CD4-positive, CD25-positive, alpha-beta regulatory T cell (primary cell): ENCODE results near the gene MMEL1. TPM values are rescaled to one million over a fixed set of nuclear protein-coding genes. Genes with fewer than 3 reads are reported as not detected.

Source experiments
- ATAC-seq, 2 donors: fragments of 150-1000 bp; cut with Tn5 transposase; one replicate each; pipeline ENCODE4 v1.10.0; 2021; ENCODE audit warnings: low read depth in 2 of 2, moderate number of reproducible peaks in 2 of 2, moderate library complexity in 1 of 2
- DNase-seq, 3 donors: peaks; one replicate each; pipeline versions ENCODE4 v3.0.0 to v3.0.0-alpha.2; 2012 to 2022; ENCODE audit warnings: mixed read lengths in 1 of 3
- H3K27ac ChIP-seq: one replicate; pipeline ENCODE4 v1.7.0; 2013; ENCODE audit warnings: mild to moderate bottlenecking, low read length; ENCODE audit not compliant: insufficient read depth, poor library complexity, severe bottlenecking
- H3K27me3 ChIP-seq: one replicate; pipeline ENCODE4 v1.7.0; 2013; ENCODE audit warnings: low read length; ENCODE audit not compliant: control insufficient read depth, insufficient read depth
- H3K36me3 ChIP-seq: one replicate; pipeline ENCODE4 v1.7.0; 2013; ENCODE audit warnings: mild to moderate bottlenecking, low read length, moderate library complexity; ENCODE audit not compliant: control insufficient read depth, insufficient read depth
- H3K4me1 ChIP-seq: 2 replicates; pipeline ENCODE4 v1.7.0; 2013; ENCODE audit warnings: mild to moderate bottlenecking, low read length; ENCODE audit not compliant: insufficient read depth, control insufficient read depth, poor library complexity, severe bottlenecking
- H3K4me3 ChIP-seq: one replicate; pipeline ENCODE4 v1.7.0; 2013; ENCODE audit warnings: low read depth, mild to moderate bottlenecking, low read length, moderate library complexity
- H3K9me3 ChIP-seq, 2 experiments: 1 replicate in 1 of 2; 2 replicates in 1 of 2; pipeline ENCODE4 v1.7.0; 2013; ENCODE audit warnings: low read length in 2 of 2, mild to moderate bottlenecking in 1 of 2, moderate library complexity in 1 of 2; ENCODE audit not compliant: control insufficient read depth in 2 of 2
- H3K27ac Mint-ChIP-seq, 3 donors: one replicate each; pipeline ENCODE4 v1.8.0; 2020 to 2022; ENCODE audit warnings: mild to moderate bottlenecking in 3 of 3, mixed read lengths in 3 of 3, moderate library complexity in 2 of 3
- H3K27me3 Mint-ChIP-seq: one replicate; pipeline ENCODE4 v1.8.0; 2022; ENCODE audit warnings: mild to moderate bottlenecking, mixed read lengths
- H3K36me3 Mint-ChIP-seq: one replicate; pipeline ENCODE4 v1.8.0; 2020; ENCODE audit warnings: mixed read lengths
- H3K4me1 Mint-ChIP-seq, 4 donors: one replicate each; pipeline ENCODE4 v1.8.0; 2020 to 2022; ENCODE audit warnings: mixed read lengths in 4 of 4, mild to moderate bottlenecking in 1 of 4
- H3K4me3 Mint-ChIP-seq, 4 donors: one replicate each; pipeline ENCODE4 v1.8.0; 2020 to 2022; ENCODE audit warnings: mild to moderate bottlenecking in 4 of 4, mixed read lengths in 4 of 4, moderate library complexity in 3 of 4
- H3K9me3 Mint-ChIP-seq, 7 donors: one replicate each; pipeline ENCODE4 v1.8.0; 2020 to 2022; ENCODE audit warnings: mixed read lengths in 7 of 7, mild to moderate bottlenecking in 3 of 7, moderate library complexity in 2 of 7
- polyA plus RNA-seq, 4 donors: library from polyadenylated mRNA; unstranded; fragments of 300-500 nt; fragmentation: Illumina TruSeq; gene quantifications; one replicate each; pipeline ENCODE4 v1.2.3, GENCODE V29; 2021
- total RNA-seq: library from RNA; stranded (reverse); gene quantifications from one replicate; pipeline ENCODE4 v1.2.3, GENCODE V29; 2022

The MMEL1 gene
- total and polyA plus RNA-seq, 5 donors from 2014 or later: 0.79 to 18.1 (median 15.2) TPM

DNA sequence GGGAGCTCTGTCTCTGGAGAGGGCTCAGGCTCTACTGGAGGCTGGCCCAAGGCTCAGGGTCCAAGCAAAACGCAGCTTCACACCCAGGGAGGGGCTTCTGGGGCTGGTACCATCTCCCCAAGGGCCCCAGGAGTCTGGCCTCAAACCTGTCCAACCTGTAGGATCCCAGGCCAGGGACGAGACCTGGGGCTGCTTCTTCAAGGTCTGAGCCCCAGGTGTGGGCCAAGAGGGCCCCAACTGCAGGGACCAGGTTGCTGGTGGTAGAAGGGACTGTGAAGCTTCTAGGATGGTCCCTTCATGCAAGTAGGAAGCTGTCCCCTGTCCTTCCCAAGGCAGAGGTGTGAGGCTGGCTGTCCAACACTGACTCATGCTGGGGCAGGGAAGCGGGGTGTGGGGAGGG is 7.8 kb upstream of the MMEL1 start:
- H3K4me3 ChIP-seq: no peak overlapping the region
- no peak for DNase-seq
- Mint-ChIP-seq H3K4me3 (no peak overlapping the region), H3K27ac (no peak overlapping the region), H3K36me3 (no peaks in the 10 kb centered on the region), H3K9me3 (peaks cover 0 to 5% (median 1%) of the 10 kb centered on the region in 7 donors), H3K27me3 (no peaks in the 10 kb centered on the region), H3K4me1 (peaks cover 0 to 16% (median 4%) of the 10 kb centered on the region in 4 donors)
- no peaks in the 10 kb centered on the region for H3K27me3 ChIP-seq
- ATAC-seq: no peak
- no peaks in the 10 kb centered on the region for H3K36me3 ChIP-seq
- peaks cover 22% of the 10 kb centered on the region for H3K4me1 ChIP-seq
- no peaks in the 10 kb centered on the region for H3K9me3 ChIP-seq
- no peak overlapping the region for H3K27ac ChIP-seq

DNA sequence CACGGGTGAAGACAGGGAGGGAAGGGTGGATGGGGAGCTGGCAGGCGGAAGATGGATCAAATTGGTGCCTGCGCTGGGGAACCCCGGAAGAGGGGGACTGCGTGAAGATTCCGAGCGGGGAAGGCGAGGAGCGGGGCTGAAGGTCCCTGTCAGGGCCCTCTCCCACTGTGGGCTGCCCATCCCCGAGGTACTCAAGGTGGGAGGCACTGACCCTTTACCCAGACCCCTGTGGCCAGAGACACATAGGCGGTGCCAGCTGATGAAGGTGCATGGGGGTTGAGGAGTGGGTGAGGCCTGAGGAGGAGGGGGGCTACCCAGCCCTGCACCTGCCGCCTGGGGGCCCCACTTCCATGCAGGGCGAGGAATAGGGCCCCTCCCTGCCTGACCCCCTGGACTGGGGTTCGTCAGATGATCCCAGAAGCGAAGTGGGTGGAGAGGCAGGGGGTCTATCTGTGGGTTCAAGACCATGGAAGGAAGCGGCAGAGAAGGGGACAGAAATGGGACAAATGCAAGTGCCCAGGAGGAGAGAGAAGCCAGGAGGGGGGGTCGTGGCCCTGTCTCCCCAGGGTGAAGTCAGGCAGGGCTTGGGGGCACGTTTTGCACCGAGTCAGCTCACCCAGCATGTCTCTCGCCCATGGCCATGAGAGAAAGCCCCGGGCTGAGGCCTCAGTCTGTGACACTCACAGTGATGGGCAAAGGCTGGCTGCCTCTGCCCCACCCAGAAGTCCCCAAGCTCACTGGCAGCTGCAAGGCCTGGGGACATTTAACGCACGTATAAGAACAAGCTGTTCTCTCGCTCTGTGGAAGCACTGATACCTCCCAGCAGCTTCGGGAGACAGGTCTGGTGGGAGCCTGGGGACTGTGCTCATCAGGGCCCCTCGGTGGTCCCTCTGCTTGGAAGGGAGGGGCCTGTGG is 7.0 kb upstream of the MMEL1 start:
- no peaks in the 10 kb centered on the region for H3K36me3 Mint-ChIP-seq
- peaks cover 0 to 16% (median 4%) of the 10 kb centered on the region in 4 donors for H3K4me1 Mint-ChIP-seq
- Histone ChIP-seq H3K36me3 (no peaks in the 10 kb centered on the region), H3K27me3 (no peaks in the 10 kb centered on the region), H3K4me3 (no peak overlapping the region), H3K27ac (no peak overlapping the region), H3K4me1 (peaks cover 22% of the 10 kb centered on the region), H3K9me3 (no peaks in the 10 kb centered on the region)
- H3K27ac Mint-ChIP-seq: peak overlapping the region in 1 of 3 donors; percentile 66
- peak overlapping the region in 1 of 4 donors; percentile 82 for H3K4me3 Mint-ChIP-seq
- no peaks in the 10 kb centered on the region for H3K27me3 Mint-ChIP-seq
- H3K9me3 Mint-ChIP-seq: peaks cover 0 to 5% (median 1%) of the 10 kb centered on the region in 7 donors
- DNase-seq (no peak), ATAC-seq (no peak)

DNA sequence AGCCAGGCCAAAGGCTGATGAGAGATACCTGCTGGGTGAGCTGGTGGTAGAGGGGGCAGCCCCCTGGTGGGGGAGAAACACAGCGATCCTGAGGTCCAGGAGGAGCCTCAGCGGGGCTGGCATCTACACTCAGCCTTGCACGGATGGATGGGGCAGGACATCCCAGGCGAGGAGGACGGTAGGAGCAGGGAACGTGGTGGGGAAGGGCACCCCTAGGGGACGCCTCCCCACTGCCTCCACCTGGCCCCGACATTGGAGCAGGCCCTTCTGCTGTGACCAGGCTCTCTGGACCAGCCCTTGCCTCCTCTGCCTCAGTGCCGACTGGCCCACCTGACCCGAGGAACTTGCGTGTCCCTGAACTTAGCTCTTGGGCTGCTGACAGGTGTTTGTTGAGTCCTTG is 6.4 kb upstream of the MMEL1 start:
- ATAC-seq (no peak), DNase-seq (no peak)
- Mint-ChIP-seq H3K27me3 (no peaks in the 10 kb centered on the region), H3K36me3 (no peaks in the 10 kb centered on the region), H3K9me3 (peaks cover 0 to 5% (median 1%) of the 10 kb centered on the region in 7 donors), H3K4me3 (peak overlapping the region in 1 of 4 donors; percentile 71), H3K4me1 (peaks cover 0 to 16% (median 4%) of the 10 kb centered on the region in 4 donors), H3K27ac (peak overlapping the region in 2 of 3 donors; percentile 54 to 79)
- peaks cover 22% of the 10 kb centered on the region for H3K4me1 ChIP-seq
- H3K36me3 ChIP-seq: no peaks in the 10 kb centered on the region
- H3K27me3 ChIP-seq: no peaks in the 10 kb centered on the region
- no peaks in the 10 kb centered on the region for H3K9me3 ChIP-seq
- H3K27ac ChIP-seq: no peak overlapping the region
- no peak overlapping the region for H3K4me3 ChIP-seq

- H3K36me3 ChIP-seq: no peaks in the 10 kb centered on the region
- H3K4me3 ChIP-seq: no peak overlapping the region
- ATAC-seq: no peak
- no peak overlapping the region for H3K27ac ChIP-seq
- DNase-seq: no peak
- Mint-ChIP-seq H3K36me3 (no peaks in the 10 kb centered on the region), H3K4me1 (peaks cover 0 to 13% (median 3%) of the 10 kb centered on the region in 4 donors), H3K27ac (peak overlapping the region in 2 of 3 donors; percentile 54 to 79), H3K27me3 (no peaks in the 10 kb centered on the region), H3K9me3 (peaks cover 0 to 5% (median 0%) of the 10 kb centered on the region in 7 donors), H3K4me3 (peak overlapping the region in 2 of 4 donors; percentile 21 to 71)
- no peaks in the 10 kb centered on the region for H3K9me3 ChIP-seq
- peaks cover 20% of the 10 kb centered on the region for H3K4me1 ChIP-seq
- H3K27me3 ChIP-seq: no peaks in the 10 kb centered on the region
Measured at GRCh38 chr1:2638466-2639115, 5.8 kb upstream of the MMEL1 start.

GRCh38 chr1:2637442-2638145 is 4.8 kb upstream of the MMEL1 start:
- DNase-seq (no peak), ATAC-seq (no peak)
- Mint-ChIP-seq H3K27me3 (no peaks in the 10 kb centered on the region), H3K27ac (no peak overlapping the region), H3K4me3 (peak overlapping the region in 1 of 4 donors; percentile 64), H3K4me1 (peaks cover 0 to 8% (median 0%) of the 10 kb centered on the region in 4 donors), H3K36me3 (no peaks in the 10 kb centered on the region), H3K9me3 (peaks cover 0 to 5% (median 0%) of the 10 kb centered on the region in 7 donors)
- Histone ChIP-seq H3K27me3 (no peaks in the 10 kb centered on the region), H3K27ac (no peak overlapping the region), H3K9me3 (no peaks in the 10 kb centered on the region), H3K36me3 (no peaks in the 10 kb centered on the region), H3K4me3 (no peak overlapping the region), H3K4me1 (peaks cover 14% of the 10 kb centered on the region)

- Histone ChIP-seq H3K4me1 (peaks cover 5% of the 10 kb centered on the region), H3K27me3 (no peaks in the 10 kb centered on the region), H3K36me3 (no peaks in the 10 kb centered on the region), H3K27ac (no peak overlapping the region), H3K4me3 (no peak overlapping the region), H3K9me3 (no peaks in the 10 kb centered on the region)
- Mint-ChIP-seq H3K27me3 (peaks cover 6% of the 10 kb centered on the region), H3K4me3 (peak overlapping the region in 2 of 4 donors; percentile 47 to 64), H3K36me3 (no peaks in the 10 kb centered on the region), H3K4me1 (peaks cover 0 to 2% (median 0%) of the 10 kb centered on the region in 4 donors), H3K9me3 (peaks cover 0 to 5% (median 0%) of the 10 kb centered on the region in 7 donors), H3K27ac (peak overlapping the region in 1 of 3 donors; percentile 51)
- DNase-seq: no peak
- ATAC-seq: no peak
Measured at GRCh38 chr1:2636733-2637132, 3.9 kb upstream of the MMEL1 start.

DNA sequence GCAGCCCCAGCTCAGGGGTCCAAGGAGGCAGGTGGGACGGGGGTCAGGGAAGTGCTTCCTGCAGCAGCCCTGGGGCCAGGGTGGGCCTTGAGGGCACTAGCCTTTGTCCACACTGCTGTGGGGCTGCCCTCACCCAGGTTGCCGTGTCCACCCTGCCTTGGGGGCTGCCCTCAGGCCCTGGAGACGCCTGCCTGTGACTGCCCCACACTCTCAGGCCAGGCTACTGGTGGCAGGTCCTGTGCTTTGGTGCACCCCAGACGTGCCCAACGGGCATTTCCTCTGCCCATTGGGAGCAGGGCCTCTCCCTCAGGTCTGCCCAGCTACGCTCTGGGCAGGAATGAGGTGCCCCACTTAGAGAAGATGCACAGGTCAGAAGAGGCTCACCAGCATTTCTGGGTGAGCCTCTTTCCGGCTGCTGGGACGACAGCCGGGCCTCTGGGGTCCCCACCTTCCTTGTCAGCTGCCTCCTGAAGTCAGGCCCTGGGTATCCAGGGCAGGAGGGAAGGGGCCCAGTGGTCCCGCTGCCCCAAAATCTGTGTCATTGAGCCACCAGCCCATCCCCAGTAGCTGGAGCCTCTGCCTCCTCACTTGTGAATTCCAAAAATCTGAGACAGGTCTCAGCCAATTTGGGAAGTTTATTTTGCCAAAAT is 2.7 kb upstream of the MMEL1 start:
- H3K9me3 Mint-ChIP-seq: peaks cover 0 to 5% (median under 1%) of the 10 kb centered on the region in 7 donors
- Histone ChIP-seq H3K27ac (no peak overlapping the region), H3K4me1 (no peaks in the 10 kb centered on the region), H3K4me3 (no peak overlapping the region), H3K36me3 (no peaks in the 10 kb centered on the region), H3K27me3 (no peaks in the 10 kb centered on the region), H3K9me3 (no peaks in the 10 kb centered on the region)
- H3K27ac Mint-ChIP-seq: no peak overlapping the region
- H3K4me3 Mint-ChIP-seq: no peak overlapping the region
- H3K36me3 Mint-ChIP-seq: no peaks in the 10 kb centered on the region
- ATAC-seq (no peak), DNase-seq (no peak)
- peaks cover 13% of the 10 kb centered on the region for H3K27me3 Mint-ChIP-seq
- H3K4me1 Mint-ChIP-seq: peaks cover 0 to 4% (median 0%) of the 10 kb centered on the region in 4 donors
